GM12801 (cell line): ENCODE results near the gene KCNQ1.

Experiments used
- CTCF ChIP-seq: IDR thresholded peaks from one replicate; pipeline ENCODE4 v1.5.1; 2011; ENCODE audit warnings: control low read depth; ENCODE audit not compliant: insufficient read length; ENCODE audit errors: extremely low read depth

KCNQ1 gene

GRCh38 chr11:2621894-2622293, 177.1 kb downstream of the KCNQ1 start:
- TF ChIP-seq CTCF = no peak

- TF ChIP-seq CTCF = no peak
Observed at GRCh38 chr11:2625183-2625582, 180.4 kb downstream of the KCNQ1 start.

- no peak for TF ChIP-seq CTCF
Observed at GRCh38 chr11:2630679-2631078, 185.9 kb downstream of the KCNQ1 start.

- TF ChIP-seq CTCF = no peak
Observed at GRCh38 chr11:2631161-2631560, 186.4 kb downstream of the KCNQ1 start.

GRCh38 chr11:2641623-2642022, 196.8 kb downstream of the KCNQ1 start:
- TF ChIP-seq CTCF = no peak

- TF ChIP-seq CTCF = no peak
Observed at GRCh38 chr11:2643746-2644145, 198.9 kb downstream of the KCNQ1 start.

- TF ChIP-seq CTCF = no peak
Observed at GRCh38 chr11:2644844-2645778, 200.3 kb downstream of the KCNQ1 start.
